Fibroblast of villous mesenchyme (primary cell): ENCODE data around the gene RAB23. TPM values are rescaled to one million over a fixed set of nuclear protein-coding genes. Genes with fewer than 3 reads are reported as not detected.

ENCODE experiments used
- DNase-seq: peaks from one replicate; pipeline ENCODE4 v3.0.0-alpha.2; 2010; ENCODE audit warnings: low read depth
- H3K4me3 ChIP-seq: 2 replicates; pipeline ENCODE4 v1.5.1; 2011; ENCODE audit warnings: low read depth, mild to moderate bottlenecking, low read length
- CTCF ChIP-seq: IDR thresholded peaks from 2 replicates; pipeline ENCODE4 v1.5.1; 2012; ENCODE audit warnings: low read depth, mild to moderate bottlenecking, low read length; ENCODE audit not compliant: insufficient read depth
- total RNA-seq: library from RNA; depleted of rRNA; stranded (reverse); fragments of >200 nt; gene quantifications from 2 replicates; pipeline ENCODE4 v1.2.3, GENCODE V29; 2012

The RAB23 gene
- total RNA-seq, 1 donor: 58.7 TPM

DNA sequence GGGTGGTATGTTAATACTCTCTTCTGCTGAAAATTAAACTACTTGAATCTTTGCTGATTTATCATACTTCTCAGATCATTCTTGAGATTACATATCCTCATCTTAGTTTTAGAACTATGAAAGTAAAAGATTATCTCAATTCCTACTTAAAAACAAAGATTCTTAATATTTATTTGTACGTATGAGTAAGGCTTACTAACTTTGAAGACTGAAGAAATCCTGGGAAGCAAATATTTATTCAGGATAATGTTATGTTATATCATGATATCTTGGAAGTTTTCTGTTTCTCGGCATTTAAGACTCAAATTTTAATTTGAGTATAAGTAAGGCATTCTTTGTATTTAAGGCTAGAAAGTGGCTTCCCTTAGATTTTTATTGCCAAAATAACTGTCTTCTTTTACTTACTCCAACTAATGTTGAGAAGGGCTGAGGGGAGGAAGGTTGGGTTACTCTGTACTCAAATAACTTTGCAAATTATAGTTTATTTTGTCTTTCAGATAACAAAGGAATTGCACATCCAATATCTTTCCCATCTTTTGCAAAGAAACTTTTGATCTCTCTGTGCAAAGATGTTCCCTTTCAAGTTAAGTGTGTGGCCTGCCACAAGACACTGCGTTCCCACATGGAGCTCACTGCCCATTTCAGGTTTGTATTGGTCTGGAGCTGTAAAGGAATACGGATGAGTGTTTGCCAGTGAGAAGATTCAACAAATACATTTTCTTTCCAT is 80.5 kb downstream of the RAB23 start:
- no peak overlapping the region for H3K4me3 ChIP-seq
- DNase-seq: no peak
- TF ChIP-seq CTCF: no peak

DNA sequence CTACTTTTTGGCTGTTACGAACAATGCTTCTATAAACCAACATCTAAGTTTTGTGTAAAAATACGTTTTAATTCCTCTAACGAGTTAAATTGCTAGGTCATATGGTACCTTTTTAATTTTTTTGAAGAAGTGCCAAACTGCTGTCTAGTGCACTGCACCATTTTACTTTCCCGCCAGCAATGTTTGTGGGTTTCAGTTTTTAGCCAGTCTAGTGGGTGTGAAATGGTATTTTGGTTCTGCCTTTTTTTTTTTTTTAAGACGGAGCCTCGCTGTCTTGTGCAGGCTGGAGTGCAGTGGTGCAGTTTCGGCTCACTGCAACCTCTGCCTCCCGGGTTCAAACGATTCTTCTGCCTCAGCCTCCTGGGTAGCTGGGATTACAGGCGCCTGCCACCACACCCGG is 84.1 kb downstream of the RAB23 start:
- no peak overlapping the region for H3K4me3 ChIP-seq
- DNase-seq: no peak
- TF ChIP-seq CTCF: no peak

- DNase-seq: no peak
- TF ChIP-seq CTCF: no peak
- H3K4me3 ChIP-seq: no peak overlapping the region
Measured at GRCh38 chr6:57137350-57137749, 84.8 kb downstream of the RAB23 start.

Other genes with a start within 250 kb of the RAB23 start
- 15.1 and 24.6 TPM in 2 replicates for gene KIAA1586, start 175.6 kb downstream of the RAB23 start, total RNA-seq
- 58.6 and 85.1 TPM in 2 replicates for gene ZNF451, start 132.1 kb downstream of the RAB23 start, total RNA-seq
- gene BAG2, start 50.0 kb downstream of the RAB23 start, total RNA-seq: 17.7 and 32.8 TPM in 2 replicates
- gene PRIM2, start 95.3 kb upstream of the RAB23 start, total RNA-seq: 33.8 and 51.0 TPM in 2 replicates